HUES48 (cell line): Measurements from ENCODE around the gene DHCR7.

ENCODE experiments used
- H3K27ac ChIP-seq: one replicate; pipeline ENCODE4 v1.7.0; 2013; ENCODE audit warnings: low read depth, low read length, inconsistent platforms
- H3K27me3 ChIP-seq: 2 replicates; pipeline ENCODE4 v1.6.1; 2013; ENCODE audit warnings: mild to moderate bottlenecking, low read length; ENCODE audit not compliant: control insufficient read depth, insufficient read depth
- H3K36me3 ChIP-seq: 2 replicates; pipeline ENCODE4 v1.6.1; 2013; ENCODE audit warnings: low read length; ENCODE audit not compliant: control insufficient read depth, insufficient read depth
- H3K4me1 ChIP-seq: 2 replicates; pipeline ENCODE4 v1.6.1; 2013; ENCODE audit warnings: mild to moderate bottlenecking, low read length; ENCODE audit not compliant: control insufficient read depth, insufficient read depth
- H3K4me3 ChIP-seq: 2 replicates; pipeline ENCODE4 v1.5.1; 2013; ENCODE audit warnings: mild to moderate bottlenecking, low read depth, low read length
- H3K9ac ChIP-seq: 2 replicates; pipeline ENCODE4 v1.6.1; 2013; ENCODE audit warnings: mild to moderate bottlenecking, low read depth, low read length, moderate library complexity
- H3K9me3 ChIP-seq: 2 replicates; pipeline ENCODE4 v1.6.1; 2013; ENCODE audit warnings: low read length; ENCODE audit not compliant: control insufficient read depth, insufficient read depth

The DHCR7 gene

DNA sequence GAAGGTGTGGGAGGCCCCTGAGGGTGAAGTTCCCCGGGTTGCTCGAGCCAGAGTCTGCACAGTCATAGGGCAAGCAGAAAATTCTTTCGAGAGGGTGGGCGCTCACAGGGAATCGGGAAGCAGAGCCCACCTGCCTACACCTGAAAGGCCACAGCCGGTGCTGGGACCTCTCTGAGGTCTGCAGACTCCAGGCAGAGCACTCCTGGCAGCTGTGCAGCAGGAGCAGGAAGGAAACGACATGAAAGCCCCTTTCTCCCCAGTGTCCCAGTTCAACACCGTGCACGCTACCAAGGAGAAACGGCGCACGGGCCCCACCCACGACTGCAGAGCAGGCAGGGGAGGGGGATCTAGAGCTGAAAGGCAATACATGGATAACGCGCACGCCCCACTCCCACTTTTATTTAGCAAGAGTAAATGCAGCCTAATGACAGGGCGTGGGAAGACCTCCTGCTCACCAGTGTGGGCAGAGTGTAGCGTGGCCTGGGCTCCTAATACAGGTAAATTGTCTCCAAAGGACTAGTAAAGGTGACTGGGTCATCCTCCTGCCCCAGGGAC lies 13.5 kb downstream of the DHCR7 start:
- Histone ChIP-seq H3K4me3 (no peak overlapping the region), H3K27me3 (no peaks in the 10 kb centered on the region), H3K4me1 (no peaks in the 10 kb centered on the region), H3K9ac (no peak overlapping the region), H3K27ac (no peak overlapping the region), H3K9me3 (no peaks in the 10 kb centered on the region), H3K36me3 (peaks cover 55% of the 10 kb centered on the region)

DNA sequence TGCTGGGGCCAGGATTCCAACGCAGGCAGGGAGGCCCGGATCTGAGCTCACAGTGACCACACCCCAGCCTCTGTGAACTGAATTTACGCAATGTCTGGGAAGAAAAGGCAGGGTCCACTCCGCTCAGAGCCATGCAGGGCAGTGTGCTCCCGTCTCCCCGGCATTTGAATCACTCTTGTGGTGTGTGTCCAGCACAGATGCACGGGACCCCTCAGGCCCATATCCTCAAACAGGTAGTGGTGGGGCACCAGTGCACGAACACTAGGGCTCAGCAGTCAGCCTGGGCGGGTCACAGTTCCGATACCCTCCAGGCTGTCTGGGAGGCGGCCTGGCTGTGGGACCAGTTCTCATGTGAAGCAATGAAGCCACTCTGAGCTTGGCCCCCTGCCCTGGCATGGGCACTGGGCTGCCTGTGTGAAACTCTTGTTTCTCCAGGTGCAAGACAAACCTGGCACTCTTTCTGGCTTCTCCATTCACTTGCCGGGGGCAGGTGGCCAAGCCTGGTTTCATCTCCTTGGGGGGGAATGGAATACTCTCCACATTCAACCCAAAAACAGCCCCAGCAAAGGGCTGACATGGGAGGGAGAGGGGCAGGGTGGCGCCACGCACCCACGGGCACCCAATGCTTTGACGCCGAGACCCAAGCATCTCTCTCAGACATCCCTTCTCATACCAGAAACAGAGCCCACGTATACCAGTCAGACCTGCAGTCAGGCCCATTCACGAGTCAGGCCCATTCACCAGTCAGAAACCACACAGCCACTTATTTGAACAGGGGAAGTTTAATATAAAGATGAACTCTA lies 14.3 kb downstream of the DHCR7 start:
- no peak overlapping the region for H3K9ac ChIP-seq
- no peaks in the 10 kb centered on the region for H3K4me1 ChIP-seq
- no peaks in the 10 kb centered on the region for H3K27me3 ChIP-seq
- no peaks in the 10 kb centered on the region for H3K9me3 ChIP-seq
- H3K4me3 ChIP-seq, result no peak overlapping the region
- H3K27ac ChIP-seq, result no peak overlapping the region
- H3K36me3 ChIP-seq, result peaks cover 47% of the 10 kb centered on the region

DNA sequence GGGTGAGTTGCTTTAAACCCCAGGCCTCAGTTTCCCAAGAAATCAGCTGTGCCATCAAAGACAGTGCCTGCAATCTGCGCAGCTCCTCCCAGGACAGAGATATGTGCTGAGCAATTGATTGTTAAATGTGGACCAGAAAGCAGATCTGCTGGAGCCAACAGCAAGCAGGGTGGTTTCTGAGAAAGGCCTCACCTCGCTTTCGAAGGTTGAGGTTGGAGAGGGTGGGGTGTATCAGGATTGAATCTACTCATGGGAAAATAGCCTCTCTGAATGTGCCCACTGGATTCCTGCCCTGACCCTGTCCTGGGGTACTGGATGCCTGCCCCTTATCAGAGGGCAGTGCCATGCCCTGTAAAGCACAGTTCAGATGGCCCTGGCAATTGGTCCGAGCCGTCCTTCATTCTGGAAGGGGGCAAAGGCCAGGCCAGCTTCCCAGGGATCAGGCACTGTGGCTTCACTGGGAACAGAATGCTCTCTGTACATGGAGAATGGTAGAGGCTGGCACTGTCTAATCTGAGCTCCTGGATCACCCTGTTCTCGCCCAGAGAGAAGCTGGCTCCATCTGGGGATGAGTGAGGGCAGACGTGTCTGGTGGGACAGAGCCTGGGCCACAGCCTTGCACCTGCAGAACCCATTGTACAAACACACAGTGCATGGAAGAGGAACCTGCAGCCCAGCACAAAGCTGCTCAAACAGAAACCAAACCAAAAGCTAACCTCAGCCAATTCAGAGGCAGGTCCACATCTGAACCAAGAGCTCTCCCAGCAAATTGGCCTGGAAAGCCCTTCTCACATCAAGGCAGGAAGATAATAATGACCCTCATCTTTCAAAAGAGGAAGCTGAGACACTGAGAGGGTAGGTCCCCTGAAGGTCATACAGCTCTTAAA lies 15.2 kb downstream of the DHCR7 start:
- Histone ChIP-seq H3K4me1 (no peaks in the 10 kb centered on the region), H3K36me3 (peaks cover 38% of the 10 kb centered on the region), H3K9me3 (no peaks in the 10 kb centered on the region), H3K27me3 (no peaks in the 10 kb centered on the region), H3K9ac (no peak overlapping the region), H3K27ac (no peak overlapping the region), H3K4me3 (no peak overlapping the region)

DNA sequence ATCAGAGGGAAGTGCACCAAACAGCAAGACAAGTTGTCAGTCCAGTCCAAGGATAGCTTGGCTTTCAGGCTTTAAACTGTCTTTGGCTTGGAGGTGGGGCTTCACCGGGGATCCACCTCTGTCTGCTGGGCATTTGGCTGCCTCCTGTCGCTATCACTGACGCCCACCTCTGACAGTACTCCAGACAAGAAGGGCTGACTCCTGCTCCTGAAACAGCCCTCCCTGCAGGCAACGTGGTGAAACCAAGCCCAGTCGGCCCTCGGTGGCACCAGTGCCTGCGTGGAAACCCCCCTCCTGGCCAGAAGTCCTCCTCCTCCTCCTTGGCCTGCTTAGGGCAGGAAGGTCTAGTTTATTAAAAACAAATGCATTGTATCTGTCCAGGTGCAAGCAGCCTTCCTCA lies 16.9 kb downstream of the DHCR7 start:
- Histone ChIP-seq H3K9me3 (no peaks in the 10 kb centered on the region), H3K9ac (no peak overlapping the region), H3K27me3 (no peaks in the 10 kb centered on the region), H3K4me1 (no peaks in the 10 kb centered on the region), H3K27ac (no peak overlapping the region), H3K4me3 (no peak overlapping the region), H3K36me3 (peaks cover 22% of the 10 kb centered on the region)

DNA sequence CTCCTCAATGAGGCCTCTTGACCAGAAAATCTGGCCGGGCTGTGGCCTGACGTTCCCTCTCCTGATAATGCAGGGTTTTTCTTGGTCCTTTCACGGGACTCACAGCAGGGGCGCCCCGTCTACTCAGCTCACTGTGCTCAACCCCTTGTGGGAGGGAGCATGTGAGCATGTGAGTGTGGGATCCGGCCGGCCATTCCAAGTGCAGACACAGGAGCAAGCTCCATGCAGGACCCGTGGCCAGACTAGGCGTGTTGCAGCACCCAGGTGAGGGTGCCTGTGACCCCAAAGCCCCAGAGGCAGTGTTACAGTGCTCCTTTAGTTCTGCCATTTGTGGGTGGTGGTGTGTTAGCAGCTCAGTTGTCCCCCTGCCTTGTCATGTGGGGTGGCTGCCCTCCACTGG lies 18.0 kb downstream of the DHCR7 start:
- H3K27ac ChIP-seq, result no peak overlapping the region
- no peaks in the 10 kb centered on the region for H3K4me1 ChIP-seq
- H3K36me3 ChIP-seq, result peaks cover 11% of the 10 kb centered on the region
- no peak overlapping the region for H3K9ac ChIP-seq
- H3K9me3 ChIP-seq, result no peaks in the 10 kb centered on the region
- H3K4me3 ChIP-seq, result no peak overlapping the region
- H3K27me3 ChIP-seq, result no peaks in the 10 kb centered on the region

DNA sequence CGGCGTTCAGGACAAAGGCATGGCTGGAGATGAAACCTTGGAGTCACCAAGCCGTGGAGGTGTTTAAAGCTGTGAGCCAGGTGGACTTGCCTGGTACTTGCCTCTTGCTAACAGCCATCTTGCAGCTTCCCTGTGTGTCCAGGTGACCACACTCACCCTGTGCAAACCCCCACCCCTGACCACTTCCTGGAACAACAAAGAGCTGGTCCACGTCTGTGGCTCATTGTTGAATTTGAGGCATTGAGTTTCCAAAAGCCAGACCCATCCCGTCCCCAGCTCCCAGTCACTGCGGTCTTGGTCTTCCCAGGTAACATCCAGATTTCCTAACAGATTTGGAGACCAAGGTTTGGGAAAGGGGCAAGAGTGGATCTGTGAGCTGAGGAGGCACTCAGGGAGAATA lies 18.5 kb downstream of the DHCR7 start:
- H3K4me3 ChIP-seq, result no peak overlapping the region
- no peaks in the 10 kb centered on the region for H3K4me1 ChIP-seq
- H3K36me3 ChIP-seq, result peaks cover 7% of the 10 kb centered on the region
- H3K27me3 ChIP-seq, result no peaks in the 10 kb centered on the region
- no peaks in the 10 kb centered on the region for H3K9me3 ChIP-seq
- H3K9ac ChIP-seq, result no peak overlapping the region
- no peak overlapping the region for H3K27ac ChIP-seq

DNA sequence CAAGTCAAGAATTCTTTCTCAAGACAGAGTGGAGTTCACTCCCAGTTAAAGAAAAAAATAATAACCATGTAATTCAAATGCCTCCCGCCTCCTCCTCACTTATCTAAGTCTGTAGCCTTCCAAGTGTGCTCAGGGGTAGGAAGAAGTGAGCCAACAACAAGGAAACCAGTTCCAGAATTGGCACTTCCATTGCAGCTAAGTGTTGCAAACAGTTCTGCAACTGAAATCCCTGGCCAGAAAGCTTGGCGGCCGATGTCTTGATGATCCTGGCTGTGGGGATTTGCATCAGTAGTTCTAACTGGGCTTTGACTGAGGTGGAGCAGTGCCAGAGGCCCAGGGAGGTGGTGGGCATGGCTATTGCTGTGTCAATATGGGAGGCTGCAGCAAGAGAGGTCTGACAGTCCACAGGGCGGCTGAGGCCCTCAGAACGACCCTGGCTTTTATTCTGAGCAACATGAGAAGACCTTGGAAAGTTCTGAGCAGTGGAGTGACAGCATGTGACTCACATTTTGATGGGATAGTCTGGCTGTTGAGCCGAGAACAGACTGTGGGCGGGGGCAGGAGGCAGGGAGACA lies 19.2 kb downstream of the DHCR7 start:
- Histone ChIP-seq H3K27me3 (no peaks in the 10 kb centered on the region), H3K27ac (no peak overlapping the region), H3K36me3 (no peaks in the 10 kb centered on the region), H3K4me3 (no peak overlapping the region), H3K9ac (no peak overlapping the region), H3K9me3 (no peaks in the 10 kb centered on the region), H3K4me1 (no peaks in the 10 kb centered on the region)

DNA sequence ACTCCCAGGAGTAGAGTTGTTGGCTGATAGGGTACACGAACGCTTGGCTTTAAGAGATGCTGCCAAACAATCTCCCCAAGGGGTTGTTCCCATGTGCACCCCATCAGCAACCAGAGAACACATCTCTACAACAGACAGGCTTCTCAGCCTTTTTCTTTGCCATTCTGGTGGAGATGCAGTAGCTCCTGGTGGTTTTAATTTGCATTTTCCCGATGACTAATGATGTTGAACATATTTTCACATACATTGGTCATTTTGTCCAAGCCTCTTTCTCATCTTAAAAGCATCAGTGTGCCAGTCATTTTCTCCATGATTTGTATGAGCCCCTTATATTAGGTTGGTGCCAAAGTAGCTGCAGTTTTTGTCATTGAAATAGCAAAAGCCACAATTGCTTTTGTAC lies 21.8 kb downstream of the DHCR7 start:
- Histone ChIP-seq H3K4me3 (no peak overlapping the region), H3K27me3 (no peaks in the 10 kb centered on the region), H3K36me3 (no peaks in the 10 kb centered on the region), H3K4me1 (no peaks in the 10 kb centered on the region), H3K27ac (no peak overlapping the region), H3K9me3 (no peaks in the 10 kb centered on the region), H3K9ac (no peak overlapping the region)

DNA sequence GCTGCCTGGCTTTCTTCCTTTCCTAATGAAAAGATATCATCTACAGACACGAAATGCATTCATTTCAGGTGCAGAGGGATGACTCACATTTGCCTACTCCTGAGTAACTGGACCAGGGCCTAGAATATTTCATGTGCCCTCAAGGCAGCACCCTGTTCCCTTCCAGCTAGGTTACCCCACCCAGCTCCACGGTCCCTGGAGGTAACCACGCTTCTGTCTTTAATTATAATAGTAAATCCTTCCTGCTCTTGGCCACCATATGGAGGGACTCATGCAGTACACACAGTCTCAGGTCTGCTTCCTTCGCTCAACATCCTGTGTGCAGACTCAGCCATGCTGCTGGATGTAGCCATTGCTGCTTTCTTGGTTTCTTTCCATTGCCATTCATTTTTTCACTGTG lies 22.3 kb downstream of the DHCR7 start:
- no peak overlapping the region for H3K4me3 ChIP-seq
- no peaks in the 10 kb centered on the region for H3K4me1 ChIP-seq
- H3K9ac ChIP-seq, result no peak overlapping the region
- no peaks in the 10 kb centered on the region for H3K27me3 ChIP-seq
- no peak overlapping the region for H3K27ac ChIP-seq
- H3K36me3 ChIP-seq, result no peaks in the 10 kb centered on the region
- H3K9me3 ChIP-seq, result no peaks in the 10 kb centered on the region

DNA sequence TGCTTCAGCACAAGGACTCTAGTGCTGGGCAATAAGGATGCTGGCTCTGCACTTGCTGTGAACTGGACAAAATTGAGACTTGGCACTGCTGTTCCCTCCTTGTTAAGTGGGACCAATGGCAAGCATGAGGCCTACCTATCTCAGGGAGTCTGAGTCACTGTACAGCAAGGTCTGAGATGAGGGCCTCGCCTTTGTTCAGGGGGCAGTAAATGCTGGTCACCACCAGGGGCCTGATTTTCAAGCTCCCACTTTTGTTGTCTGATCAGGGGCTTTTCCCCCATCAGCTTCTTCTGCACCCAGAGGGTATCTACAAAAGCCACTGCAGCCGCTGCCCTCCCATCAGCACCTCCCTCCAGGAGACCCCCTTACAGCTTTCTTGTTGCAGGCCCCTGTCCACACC lies 22.8 kb downstream of the DHCR7 start:
- no peaks in the 10 kb centered on the region for H3K9me3 ChIP-seq
- H3K36me3 ChIP-seq, result no peaks in the 10 kb centered on the region
- H3K27ac ChIP-seq, result no peak overlapping the region
- no peak overlapping the region for H3K4me3 ChIP-seq
- no peak overlapping the region for H3K9ac ChIP-seq
- no peaks in the 10 kb centered on the region for H3K27me3 ChIP-seq
- no peaks in the 10 kb centered on the region for H3K4me1 ChIP-seq
